MM.1S (cell line): ENCODE results near the gene NAALADL2.

Source experiments
- EZH2 ChIP-seq: fragments of 300-600 bp; sonication (generic); optimal IDR thresholded peaks from 2 replicates; pipeline ENCODE3; 2017; ENCODE audit warnings: low read depth, mild to moderate bottlenecking, antibody characterized with exemption, low read length, mixed read lengths
- TF ChIP-seq, protein P1 (sequence below): fragments of 300-600 bp; sonication (generic); IDR thresholded peaks from 2 replicates; pipeline ENCODE4 v1.5.1; 2016; ENCODE audit warnings: antibody characterized with exemption, low read length, mixed read lengths

GRCh38 chr3:175200391-175201095 is 341.4 kb downstream of the NAALADL2 start:
- TF ChIP-seq, protein P1, sequence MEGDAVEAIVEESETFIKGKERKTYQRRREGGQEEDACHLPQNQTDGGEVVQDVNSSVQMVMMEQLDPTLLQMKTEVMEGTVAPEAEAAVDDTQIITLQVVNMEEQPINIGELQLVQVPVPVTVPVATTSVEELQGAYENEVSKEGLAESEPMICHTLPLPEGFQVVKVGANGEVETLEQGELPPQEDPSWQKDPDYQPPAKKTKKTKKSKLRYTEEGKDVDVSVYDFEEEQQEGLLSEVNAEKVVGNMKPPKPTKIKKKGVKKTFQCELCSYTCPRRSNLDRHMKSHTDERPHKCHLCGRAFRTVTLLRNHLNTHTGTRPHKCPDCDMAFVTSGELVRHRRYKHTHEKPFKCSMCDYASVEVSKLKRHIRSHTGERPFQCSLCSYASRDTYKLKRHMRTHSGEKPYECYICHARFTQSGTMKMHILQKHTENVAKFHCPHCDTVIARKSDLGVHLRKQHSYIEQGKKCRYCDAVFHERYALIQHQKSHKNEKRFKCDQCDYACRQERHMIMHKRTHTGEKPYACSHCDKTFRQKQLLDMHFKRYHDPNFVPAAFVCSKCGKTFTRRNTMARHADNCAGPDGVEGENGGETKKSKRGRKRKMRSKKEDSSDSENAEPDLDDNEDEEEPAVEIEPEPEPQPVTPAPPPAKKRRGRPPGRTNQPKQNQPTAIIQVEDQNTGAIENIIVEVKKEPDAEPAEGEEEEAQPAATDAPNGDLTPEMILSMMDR = no peak
- TF ChIP-seq EZH2 = no peak
